Measurements from ENCODE around the gene SLCO2B1.

Gene SLCO2B1

DNA sequence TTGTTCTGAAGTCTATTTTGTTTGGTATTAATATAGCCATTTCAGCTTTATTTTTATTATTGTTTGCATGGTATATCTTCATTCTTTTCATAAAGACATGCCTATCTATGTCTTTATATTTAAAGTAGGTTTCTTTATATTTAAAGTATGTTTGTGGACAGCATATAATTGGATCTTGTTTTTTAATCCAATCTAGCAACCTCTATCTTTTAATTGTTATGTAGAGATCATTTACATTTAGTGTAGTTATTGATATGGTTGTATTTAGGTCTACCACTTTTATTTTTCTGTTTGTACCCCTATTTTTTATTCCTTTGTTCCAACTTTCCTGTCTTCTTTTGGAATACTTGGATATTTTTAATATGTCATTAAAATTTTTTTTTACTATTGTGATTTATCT is 103.4 kb downstream of the SLCO2B1 start:
- no peak for DNase-seq (ENCODE audit: low spot score)

Data from LoVo (cell line).